ENCODE results near the gene FOXI1. TPM values are rescaled to one million over a fixed set of nuclear protein-coding genes. Genes with fewer than 3 reads are reported as not detected.

FOXI1 gene
- total RNA-seq, 1 experiment from 2014 or later = not detected

- Histone ChIP-seq H3K27me3 (ENCODE audit: insufficient read depth, low read length) (no peaks in the 10 kb centered on the region), H3K36me3 (ENCODE audit: control insufficient read depth in 1 of 2, insufficient read depth in 2 of 2, low read length in 2 of 2) (no peaks in the 10 kb centered on the region), H3K4me1 (ENCODE audit: control insufficient read depth in 1 of 2, insufficient read depth in 2 of 2, low read length in 2 of 2) (no peaks in the 10 kb centered on the region), H2AFZ (ENCODE audit: low read depth, low read length, poor library complexity, severe bottlenecking) (no peak overlapping the region), H3K79me2 (ENCODE audit: insufficient read depth, low read length) (no peaks in the 10 kb centered on the region), H3K27ac (ENCODE audit: low read depth, low read length) (no peak overlapping the region), H4K20me1 (ENCODE audit: insufficient read depth) (no peaks in the 10 kb centered on the region), H3K4me2 (ENCODE audit: low read length) (no peak overlapping the region), H3K9me2 (ENCODE audit: insufficient read depth) (no peaks in the 10 kb centered on the region), H3K9me3 (ENCODE audit: control insufficient read depth in 1 of 2, insufficient read depth in 1 of 2, low read depth in 1 of 2, low read length in 2 of 2) (no peaks in the 10 kb centered on the region), H3K9ac (ENCODE audit: low read length) (no peak overlapping the region), H3K4me3 (replicated peaks in 1 of 2; ENCODE audit: low read depth in 1 of 2, low read length in 2 of 2) (no peak overlapping the region)
- ChIA-PET CTCF (interaction anchor here (0.7 kb wide), 1 partner anchor 80 kb away, joined by 3 read pairs; no protein-coding TSS in a partner anchor), RAD21 (ENCODE audit: low non-redundant PET in 1 of 2, low total read pairs in 2 of 2, uncharacterized antibody in 2 of 2, unreplicated experiment in 2 of 2) (no interaction called here), POLR2A (no interaction called here)
- TF ChIP-seq SIN3A (IDR thresholded peaks at IDR 0.05; ENCODE audit: low read depth) = no peak
- no peak for TF ChIP-seq EGR1 (IDR thresholded peaks at IDR 0.05; ENCODE audit: low read depth)
- TF ChIP-seq POLR2A (IDR thresholded peaks at IDR 0.05; ENCODE audit: borderline replicate concordance, extremely low read depth, insufficient read depth, insufficient read length) = no peak
- no peak for TF ChIP-seq ELF1 (IDR thresholded peaks at IDR 0.05; ENCODE audit: borderline replicate concordance, low read depth)
- no peak for TF ChIP-seq CBX3 (IDR thresholded peaks at IDR 0.05; ENCODE audit: low read depth)
- no peak for TF ChIP-seq ZFX (IDR thresholded peaks at IDR 0.05)
- DNase-seq (ENCODE audit: low read depth, low spot score) (no peak), ATAC-seq (no peak)
- BruUV-seq (replicated peaks) = no TSS peak
- intact Hi-C loops (cut with micrococcal nuclease) = no loop called here
Measured at GRCh38 chr5:170104299-170104698, 1.4 kb upstream of the FOXI1 start.

DNA sequence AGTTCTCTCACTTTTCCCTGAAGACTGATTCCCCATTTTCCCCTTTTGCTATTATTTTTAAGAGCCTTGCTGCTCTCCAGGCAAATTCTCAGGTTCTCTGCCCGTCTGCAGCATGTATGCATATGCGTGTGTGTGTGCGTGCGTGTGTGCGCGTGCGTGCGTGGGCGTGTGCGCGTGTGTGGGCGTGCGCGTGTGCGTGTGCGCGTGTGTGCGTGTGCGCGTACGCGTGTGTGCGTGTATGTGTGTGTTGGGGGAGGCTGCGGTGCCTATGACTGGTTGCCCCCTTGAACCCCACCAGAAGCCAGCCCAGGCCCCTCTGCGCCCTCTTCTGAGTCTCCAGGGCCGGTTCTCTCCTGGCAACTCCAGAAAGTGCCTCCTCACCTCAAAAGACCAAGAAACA, 987 bp upstream of the FOXI1 start:
- Histone ChIP-seq H3K27me3 (ENCODE audit: insufficient read depth, low read length) (no peaks in the 10 kb centered on the region), H3K4me1 (ENCODE audit: control insufficient read depth in 1 of 2, insufficient read depth in 2 of 2, low read length in 2 of 2) (no peaks in the 10 kb centered on the region), H4K20me1 (ENCODE audit: insufficient read depth) (no peaks in the 10 kb centered on the region), H3K36me3 (ENCODE audit: control insufficient read depth in 1 of 2, insufficient read depth in 2 of 2, low read length in 2 of 2) (no peaks in the 10 kb centered on the region), H3K9ac (ENCODE audit: low read length) (no peak overlapping the region), H3K9me2 (ENCODE audit: insufficient read depth) (no peaks in the 10 kb centered on the region), H3K4me2 (ENCODE audit: low read length) (no peak overlapping the region), H3K79me2 (ENCODE audit: insufficient read depth, low read length) (no peaks in the 10 kb centered on the region), H3K9me3 (ENCODE audit: control insufficient read depth in 1 of 2, insufficient read depth in 1 of 2, low read depth in 1 of 2, low read length in 2 of 2) (no peaks in the 10 kb centered on the region), H3K27ac (ENCODE audit: low read depth, low read length) (no peak overlapping the region), H2AFZ (ENCODE audit: low read depth, low read length, poor library complexity, severe bottlenecking) (no peak overlapping the region), H3K4me3 (replicated peaks in 1 of 2; ENCODE audit: low read depth in 1 of 2, low read length in 2 of 2) (no peak overlapping the region)
- CTCF ChIA-PET = no interaction called here
- POLR2A ChIA-PET = no interaction called here
- TF ChIP-seq, protein P1, sequence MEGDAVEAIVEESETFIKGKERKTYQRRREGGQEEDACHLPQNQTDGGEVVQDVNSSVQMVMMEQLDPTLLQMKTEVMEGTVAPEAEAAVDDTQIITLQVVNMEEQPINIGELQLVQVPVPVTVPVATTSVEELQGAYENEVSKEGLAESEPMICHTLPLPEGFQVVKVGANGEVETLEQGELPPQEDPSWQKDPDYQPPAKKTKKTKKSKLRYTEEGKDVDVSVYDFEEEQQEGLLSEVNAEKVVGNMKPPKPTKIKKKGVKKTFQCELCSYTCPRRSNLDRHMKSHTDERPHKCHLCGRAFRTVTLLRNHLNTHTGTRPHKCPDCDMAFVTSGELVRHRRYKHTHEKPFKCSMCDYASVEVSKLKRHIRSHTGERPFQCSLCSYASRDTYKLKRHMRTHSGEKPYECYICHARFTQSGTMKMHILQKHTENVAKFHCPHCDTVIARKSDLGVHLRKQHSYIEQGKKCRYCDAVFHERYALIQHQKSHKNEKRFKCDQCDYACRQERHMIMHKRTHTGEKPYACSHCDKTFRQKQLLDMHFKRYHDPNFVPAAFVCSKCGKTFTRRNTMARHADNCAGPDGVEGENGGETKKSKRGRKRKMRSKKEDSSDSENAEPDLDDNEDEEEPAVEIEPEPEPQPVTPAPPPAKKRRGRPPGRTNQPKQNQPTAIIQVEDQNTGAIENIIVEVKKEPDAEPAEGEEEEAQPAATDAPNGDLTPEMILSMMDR (IDR thresholded peaks at IDR 0.05 in 2 of 3, conservative IDR thresholded peaks at IDR 0.05 in 1 of 3; ENCODE audit: borderline replicate concordance in 1 of 3, insufficient read depth in 1 of 3, low read depth in 2 of 3, low read length in 2 of 3) = no peak
- TF ChIP-seq FOSL1 (IDR thresholded peaks at IDR 0.05; ENCODE audit: low read depth) (no peak), SP1 (IDR thresholded peaks at IDR 0.05; ENCODE audit: low read depth) (no peak), REST (IDR thresholded peaks at IDR 0.05; ENCODE audit: low read depth) (no peak), ELF1 (IDR thresholded peaks at IDR 0.05; ENCODE audit: borderline replicate concordance, low read depth) (no peak), CEBPB (IDR thresholded peaks at IDR 0.05; ENCODE audit: low read depth) (no peak), POLR2A (IDR thresholded peaks at IDR 0.05; ENCODE audit: borderline replicate concordance, extremely low read depth, insufficient read depth, insufficient read length) (no peak), JUND (IDR thresholded peaks at IDR 0.05) (no peak)
- no TSS peak for BruUV-seq (replicated peaks)
- DNase-seq (ENCODE audit: low read depth, low spot score) = no peak
- RAD21 ChIA-PET (ENCODE audit: low non-redundant PET in 1 of 2, low total read pairs in 2 of 2, uncharacterized antibody in 2 of 2, unreplicated experiment in 2 of 2) = no interaction called here
- intact Hi-C loops (cut with micrococcal nuclease) = no loop called here
- ATAC-seq = no peak

Data from HCT116 (cell line).